Fibroblast of pulmonary artery (primary cell): Measurements from ENCODE around the gene SGF29.

ENCODE experiments used
- DNase-seq: peaks from one replicate; pipeline ENCODE4 v3.0.0-alpha.2; 2010; ENCODE audit warnings: low read depth
- H3K4me3 ChIP-seq: replicated peaks from 2 replicates; pipeline ENCODE4 v1.5.1; 2011; ENCODE audit warnings: low read depth, mild to moderate bottlenecking, control low read depth, low read length, moderate library complexity
- CTCF ChIP-seq: IDR thresholded peaks from 2 replicates; pipeline ENCODE4 v1.5.1; 2011; ENCODE audit warnings: mild to moderate bottlenecking, control low read depth, low read length, inconsistent platforms; ENCODE audit errors: missing control alignments

The SGF29 gene

DNA sequence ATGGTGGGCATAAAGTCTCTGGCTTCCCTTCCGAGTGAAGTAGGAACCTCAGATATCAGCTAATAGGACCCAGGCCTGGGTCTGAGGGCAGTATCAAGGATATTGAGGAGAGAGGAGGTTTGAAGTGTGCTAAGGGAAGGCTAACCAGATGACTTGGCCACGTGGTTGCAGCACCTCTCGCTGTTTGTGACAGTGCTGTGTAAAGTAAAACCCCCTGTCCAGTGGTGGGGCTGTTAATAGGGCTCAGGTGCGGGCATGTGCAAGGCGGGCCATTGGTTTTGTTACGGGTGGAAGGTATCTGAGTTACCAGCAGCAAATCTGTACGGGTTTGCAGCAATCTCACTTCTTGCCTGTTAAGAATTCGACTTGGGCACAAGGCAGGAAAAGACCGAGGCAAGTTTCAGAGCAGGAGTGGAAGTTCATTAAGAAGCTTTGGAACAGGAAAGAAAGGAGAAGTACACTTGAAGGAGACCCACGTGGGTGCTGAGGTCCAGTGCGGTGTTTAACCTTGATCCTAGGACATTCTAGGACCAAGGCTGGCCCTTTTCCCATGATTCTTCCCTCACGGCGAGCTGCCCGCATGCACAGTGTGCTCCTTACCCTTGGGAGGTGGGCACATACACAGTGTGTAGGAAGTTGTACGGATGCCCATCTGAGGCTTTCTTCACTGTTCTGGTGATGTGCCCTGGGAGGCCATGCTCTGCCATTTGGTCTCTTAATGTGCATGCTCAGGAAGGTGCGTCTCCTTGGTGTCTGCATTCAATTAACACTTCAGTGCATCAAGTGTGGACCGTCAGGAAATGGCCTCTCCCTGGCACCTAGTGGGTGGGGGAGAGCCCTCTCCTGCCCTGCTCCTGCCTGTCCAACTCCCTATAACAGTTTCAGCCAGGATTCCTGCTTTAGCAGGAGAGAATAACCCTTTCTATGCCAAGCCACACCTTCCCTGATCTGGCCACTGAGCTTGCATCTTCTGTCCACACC, 20.3 kb downstream of the SGF29 start:
- no peak overlapping the region for H3K4me3 ChIP-seq
- DNase-seq, result no peak
- no peak for TF ChIP-seq CTCF

DNA sequence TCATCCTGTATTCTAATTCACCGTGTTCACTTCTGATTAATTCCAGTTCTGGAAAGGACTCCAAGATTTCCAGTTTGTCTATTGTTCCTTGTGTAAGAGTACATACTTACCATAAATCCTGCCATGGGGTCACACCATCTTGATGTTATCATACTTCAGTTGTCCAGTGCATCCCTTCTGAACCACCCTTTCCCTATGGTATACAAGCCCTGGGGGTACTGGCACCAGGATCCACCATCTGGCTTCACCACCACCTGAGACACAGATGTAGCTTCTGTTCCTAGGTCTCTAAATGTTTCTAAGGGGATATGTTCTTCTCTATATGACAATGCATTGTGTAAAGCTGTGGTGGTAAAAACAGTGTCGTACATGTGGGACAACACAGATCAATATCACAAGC, 21.2 kb downstream of the SGF29 start:
- TF ChIP-seq CTCF, result no peak

DNA sequence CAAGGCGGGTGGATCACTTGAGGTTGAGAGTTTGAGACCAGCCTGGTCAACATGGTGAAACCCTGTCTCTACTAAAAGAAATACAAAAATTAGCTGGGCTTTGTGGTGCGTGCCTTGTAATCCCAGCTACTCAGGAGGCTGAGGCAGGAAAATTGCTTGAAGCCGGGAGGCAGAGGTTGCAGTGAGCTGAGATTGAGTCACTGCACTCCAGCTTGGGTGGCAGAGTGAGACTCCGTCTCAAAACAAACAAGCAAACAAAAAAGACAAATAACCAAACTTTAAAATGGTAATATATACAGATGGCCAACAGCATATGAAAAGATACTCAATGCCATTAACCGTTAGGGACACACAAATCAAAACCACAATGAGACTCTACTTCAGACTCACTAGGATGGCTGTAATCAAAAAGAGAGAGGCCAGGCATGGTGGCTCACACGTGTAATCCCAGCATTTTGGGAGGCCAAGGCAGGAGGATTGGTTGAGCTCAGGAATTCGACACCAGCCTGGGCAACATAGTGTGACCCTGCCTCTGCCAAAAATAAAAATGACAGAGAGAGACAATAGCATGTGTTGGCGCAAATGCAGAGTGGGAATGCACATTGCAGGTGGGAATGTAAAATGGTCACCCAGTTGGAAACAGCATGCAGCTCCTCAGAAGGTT, 21.9 kb downstream of the SGF29 start:
- no peak for TF ChIP-seq CTCF
- DNase-seq, result no peak
- no peak overlapping the region for H3K4me3 ChIP-seq

More for the DNA sequence above, 21.2 kb downstream of the SGF29 start:
- DNase-seq, result no peak
- H3K4me3 ChIP-seq, result no peak overlapping the region

GRCh38 chr16:28580726-28581315, 27.1 kb downstream of the SGF29 start:
- no peak overlapping the region for H3K4me3 ChIP-seq
- DNase-seq, result no peak
- TF ChIP-seq CTCF, result no peak

DNA sequence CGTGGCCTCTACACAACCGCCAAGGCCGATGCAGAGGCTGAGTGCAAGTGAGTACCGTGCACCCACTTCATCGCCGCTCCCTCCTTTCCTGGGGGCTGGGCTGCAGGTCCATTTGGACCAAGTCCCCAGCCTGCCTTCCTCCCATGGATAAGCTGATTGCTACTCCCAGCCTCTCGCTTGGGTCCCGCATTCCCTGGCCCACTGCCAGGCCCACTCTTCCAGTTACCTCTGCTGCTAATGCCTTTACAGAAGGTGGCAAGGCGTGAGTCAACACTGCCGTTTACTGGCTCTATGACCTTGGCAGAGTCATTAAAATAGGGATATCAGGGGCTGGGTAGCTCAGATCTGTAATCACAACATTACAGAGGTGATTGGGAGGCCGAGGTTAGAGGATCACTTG, 32.0 kb downstream of the SGF29 start:
- H3K4me3 ChIP-seq, result no peak overlapping the region
- DNase-seq, result no peak
- TF ChIP-seq CTCF, result no peak

- no peak for TF ChIP-seq CTCF
- DNase-seq, result no peak
- no peak overlapping the region for H3K4me3 ChIP-seq
Measured at GRCh38 chr16:28586466-28586865, 32.7 kb downstream of the SGF29 start.
